ENCODE measurements around the gene DNAAF8. TPM values are rescaled to one million over a fixed set of nuclear protein-coding genes. Genes with fewer than 3 reads are reported as not detected.

The DNAAF8 gene
- total and polyA plus RNA-seq, 2 of the 4 experiments (the other 2 are of a cell fraction): 0.54 to 1.7 TPM

DNA sequence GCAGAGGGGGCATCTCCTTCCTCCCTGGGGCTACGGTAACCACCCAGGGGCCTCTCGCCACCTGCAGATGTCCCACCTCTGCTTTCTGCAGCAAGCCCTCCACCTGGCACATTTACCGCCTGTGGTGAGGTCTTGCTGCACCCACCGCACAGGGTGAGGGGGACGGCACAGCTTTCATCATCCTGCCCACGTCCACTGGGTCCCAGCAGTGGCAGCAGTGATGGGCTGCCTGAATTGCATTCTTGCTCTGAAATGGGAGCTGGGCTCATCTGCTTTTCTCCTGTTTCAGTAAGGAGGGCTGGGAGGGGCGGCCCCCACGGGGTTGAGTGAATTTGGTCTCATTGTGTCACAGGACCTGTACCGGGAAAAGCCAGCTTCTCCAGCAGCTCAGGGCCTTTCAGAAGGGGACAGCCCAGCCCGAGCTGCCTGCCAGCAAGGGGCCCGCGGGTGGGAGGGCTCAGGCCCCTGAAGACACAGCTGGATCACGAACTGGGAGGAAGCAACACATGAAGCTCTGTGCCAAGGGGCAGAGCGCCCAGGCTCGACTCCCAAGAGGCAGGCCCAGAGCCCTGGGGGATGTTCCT, 12.7 kb downstream of the DNAAF8 start:
- intact Hi-C loops (cut with micrococcal nuclease) (no loop called here), dilution Hi-C loops (cut with HindIII; ENCODE audit: low sequenced_read_pairs, unreplicated experiment) (no loop called here), in situ Hi-C loops (cut with MboI; ENCODE audit: low sequenced_read_pairs) (no loop called here)
- no peak overlapping the region for H3K14ac ChIP-seq (replicated peaks; ENCODE audit: low read depth, low read length)
- WGBS, 2 experiments (ENCODE audit: extremely low coverage in 2 of 2, insufficient read length in 1 of 2): 44% methylated on average over 8 of the region's 15 CpGs; no CpG with 5 or more reads in 1 of the 2 experiments
- H4K20me1 ChIP-seq (ENCODE audit: insufficient read depth, low read length): no peaks in the 10 kb centered on the region
- no peak overlapping the region for H3K56ac ChIP-seq (ENCODE audit: extremely low read depth, insufficient read depth, low read length)
- H3K4me2 ChIP-seq (ENCODE audit: low read depth, low read length): no peak overlapping the region
- no peaks in the 10 kb centered on the region for H3K27me3 ChIP-seq (ENCODE audit: control insufficient read depth, insufficient read depth, low read length)
- H2AFZ ChIP-seq (replicated peaks; ENCODE audit: low read length, poor library complexity): peak overlapping the region; percentile 51
- H3K23ac ChIP-seq (ENCODE audit: low read depth, low read length): no peak overlapping the region
- H2AK5ac ChIP-seq (ENCODE audit: low read depth, low read length): no peak overlapping the region
- no peaks in the 10 kb centered on the region for H3K9me3 ChIP-seq (ENCODE audit: control insufficient read depth, insufficient read depth, low read length)
- no peak overlapping the region for H3K18ac ChIP-seq (ENCODE audit: low read depth, low read length)
- no peak overlapping the region for H4K8ac ChIP-seq (ENCODE audit: low read depth in 2 of 2, low read length in 2 of 2)
- no TSS peak for BruUV-seq (replicated peaks)
- no peak overlapping the region for H2BK15ac ChIP-seq (ENCODE audit: low read depth, low read length)
- ATAC-seq (ENCODE audit: low read depth) (no peak), DNase-seq (no peak)
- no peaks in the 10 kb centered on the region for H3K4me1 ChIP-seq (ENCODE audit: control insufficient read depth, insufficient read depth, low read length)
- no peak overlapping the region for H2BK5ac ChIP-seq (ENCODE audit: low read depth, low read length, poor library complexity, severe bottlenecking)
- H3K4ac ChIP-seq (ENCODE audit: low read depth, low read length): no peak overlapping the region
- TF ChIP-seq, protein P1, sequence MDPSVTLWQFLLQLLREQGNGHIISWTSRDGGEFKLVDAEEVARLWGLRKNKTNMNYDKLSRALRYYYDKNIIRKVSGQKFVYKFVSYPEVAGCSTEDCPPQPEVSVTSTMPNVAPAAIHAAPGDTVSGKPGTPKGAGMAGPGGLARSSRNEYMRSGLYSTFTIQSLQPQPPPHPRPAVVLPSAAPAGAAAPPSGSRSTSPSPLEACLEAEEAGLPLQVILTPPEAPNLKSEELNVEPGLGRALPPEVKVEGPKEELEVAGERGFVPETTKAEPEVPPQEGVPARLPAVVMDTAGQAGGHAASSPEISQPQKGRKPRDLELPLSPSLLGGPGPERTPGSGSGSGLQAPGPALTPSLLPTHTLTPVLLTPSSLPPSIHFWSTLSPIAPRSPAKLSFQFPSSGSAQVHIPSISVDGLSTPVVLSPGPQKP (IDR thresholded peaks at IDR 0.05; ENCODE audit: borderline replicate concordance, low read depth, low read length): no peak
- TF ChIP-seq POLR2A (IDR thresholded peaks at IDR 0.05; ENCODE audit: low read depth, low read length): no peak
- TF ChIP-seq CHD1 (IDR thresholded peaks at IDR 0.05; ENCODE audit: low read depth, low read length): no peak
- no peak for TF ChIP-seq BHLHE40 (IDR thresholded peaks at IDR 0.05; ENCODE audit: low read depth, low read length)
- no peak for TF ChIP-seq RFX5 (IDR thresholded peaks at IDR 0.05; ENCODE audit: low read depth, low read length)
- TF ChIP-seq RCOR1 (IDR thresholded peaks at IDR 0.05; ENCODE audit: insufficient replicate concordance, low read length): no peak
- no peak for TF ChIP-seq MXI1 (IDR thresholded peaks at IDR 0.05; ENCODE audit: borderline replicate concordance, low read depth, low read length)
- TF ChIP-seq SMC3 (IDR thresholded peaks at IDR 0.05; ENCODE audit: low read depth, low read length): no peak
- TF ChIP-seq MAZ (IDR thresholded peaks at IDR 0.05; ENCODE audit: borderline replicate concordance, low read depth, low read length): no peak
- TF ChIP-seq NFE2L2 (IDR thresholded peaks at IDR 0.05; ENCODE audit: low read depth, low read length): no peak
- 0 out of 4 replicates have a peak, but pooled peaks cover 0 to 4% of the 10 kb centered on the region in 2 experiments for H3K79me1 ChIP-seq (ENCODE audit: low read depth in 1 of 2, low read length in 2 of 2)
- H2BK20ac ChIP-seq (ENCODE audit: low read depth, low read length): no peak overlapping the region
- peak overlapping the region; percentile 5 for H2AK9ac ChIP-seq (replicated peaks; ENCODE audit: low read depth, low read length, poor library complexity)
- H3K9ac ChIP-seq (ENCODE audit: low read depth, low read length): no peak overlapping the region
- no peaks in the 10 kb centered on the region for H3K9me1 ChIP-seq (ENCODE audit: insufficient read depth, low read length)
- H3K36me3 ChIP-seq (ENCODE audit: control insufficient read depth, insufficient read depth, low read length): peaks cover 17% of the 10 kb centered on the region
- no peak overlapping the region for H3K4me3 ChIP-seq (ENCODE audit: insufficient read depth, low read depth, low read length)
- H3K27ac ChIP-seq (ENCODE audit: insufficient read depth, low read length): no peak overlapping the region
- H4K91ac ChIP-seq (ENCODE audit: insufficient read depth, low read depth, low read length): no peak overlapping the region
- ChIA-PET CTCF (no interaction called here), POLR2A (ENCODE audit: unreplicated experiment) (no interaction called here)
- H4K5ac ChIP-seq (ENCODE audit: low read depth, low read length): no peak overlapping the region
- H2BK120ac ChIP-seq (ENCODE audit: low read depth, low read length): no peak overlapping the region

All from IMR-90 (cell line).